ENCODE results near the gene OR6V1. TPM values are rescaled to one million over a fixed set of nuclear protein-coding genes. Genes with fewer than 3 reads are reported as not detected.
"Not testable (repeated sequence)": the region's sequence is repeated elsewhere in the genome, so short reads cannot be mapped to it uniquely, and the experiment has no call there.

The OR6V1 gene
- total RNA-seq, 1 donor: not detected

GRCh38 chr7:143096146-143096545 is 44.0 kb downstream of the OR6V1 start:
- no peak overlapping the region for H3K4me3 ChIP-seq (ENCODE audit: insufficient read depth, low read length)
- no peak overlapping the region for H3K27ac ChIP-seq (ENCODE audit: low read depth, low read length)
- H3K4me2 ChIP-seq (ENCODE audit: insufficient read depth, low read length): no peak overlapping the region
- TF ChIP-seq, protein P1, sequence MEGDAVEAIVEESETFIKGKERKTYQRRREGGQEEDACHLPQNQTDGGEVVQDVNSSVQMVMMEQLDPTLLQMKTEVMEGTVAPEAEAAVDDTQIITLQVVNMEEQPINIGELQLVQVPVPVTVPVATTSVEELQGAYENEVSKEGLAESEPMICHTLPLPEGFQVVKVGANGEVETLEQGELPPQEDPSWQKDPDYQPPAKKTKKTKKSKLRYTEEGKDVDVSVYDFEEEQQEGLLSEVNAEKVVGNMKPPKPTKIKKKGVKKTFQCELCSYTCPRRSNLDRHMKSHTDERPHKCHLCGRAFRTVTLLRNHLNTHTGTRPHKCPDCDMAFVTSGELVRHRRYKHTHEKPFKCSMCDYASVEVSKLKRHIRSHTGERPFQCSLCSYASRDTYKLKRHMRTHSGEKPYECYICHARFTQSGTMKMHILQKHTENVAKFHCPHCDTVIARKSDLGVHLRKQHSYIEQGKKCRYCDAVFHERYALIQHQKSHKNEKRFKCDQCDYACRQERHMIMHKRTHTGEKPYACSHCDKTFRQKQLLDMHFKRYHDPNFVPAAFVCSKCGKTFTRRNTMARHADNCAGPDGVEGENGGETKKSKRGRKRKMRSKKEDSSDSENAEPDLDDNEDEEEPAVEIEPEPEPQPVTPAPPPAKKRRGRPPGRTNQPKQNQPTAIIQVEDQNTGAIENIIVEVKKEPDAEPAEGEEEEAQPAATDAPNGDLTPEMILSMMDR (IDR thresholded peaks at IDR 0.05; ENCODE audit: extremely low read depth, low read depth, low read length): no peak
- H3K4me1 ChIP-seq (ENCODE audit: insufficient read depth, low read length): no peaks in the 10 kb centered on the region
- no peaks in the 10 kb centered on the region for H4K20me1 ChIP-seq (ENCODE audit: insufficient read depth, low read length)
- no peaks in the 10 kb centered on the region for H3K27me3 ChIP-seq (ENCODE audit: insufficient read depth, low read length)
- H3K9me3 ChIP-seq (ENCODE audit: low read depth, low read length): no peaks in the 10 kb centered on the region
- no peaks in the 10 kb centered on the region for H3K36me3 ChIP-seq (ENCODE audit: insufficient read depth, low read length)
- no peak for DNase-seq (ENCODE audit: insufficient read length, low spot score, missing footprints)
- no peak overlapping the region for H2AFZ ChIP-seq (ENCODE audit: low read length)
- no peaks in the 10 kb centered on the region for H3K79me2 ChIP-seq (ENCODE audit: insufficient read depth, low read length)

DNA sequence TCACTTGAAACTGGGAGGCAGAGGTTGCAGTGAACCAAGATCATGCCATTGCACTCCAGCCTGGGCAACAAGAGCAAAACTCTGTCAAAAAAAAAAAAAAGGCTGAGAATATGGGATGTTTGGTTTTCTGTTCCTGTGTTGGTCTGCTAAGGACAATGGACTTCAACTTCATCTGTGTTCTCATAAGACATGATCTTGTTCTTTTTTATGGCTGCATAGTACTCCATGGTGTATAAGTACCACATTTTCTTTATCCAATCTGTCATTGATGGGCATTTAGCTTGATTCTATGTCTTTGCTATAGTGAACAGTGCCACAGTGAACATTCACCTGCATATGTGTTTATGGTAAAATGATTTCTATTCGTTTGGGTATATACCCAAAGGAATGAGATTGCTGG is 47.4 kb downstream of the OR6V1 start:
- not testable (repeated sequence) for DNase-seq (ENCODE audit: insufficient read length, low spot score, missing footprints); H3K9me3 ChIP-seq (ENCODE audit: low read depth, low read length); H3K36me3 ChIP-seq (ENCODE audit: insufficient read depth, low read length)

More for the DNA sequence above, 47.4 kb downstream of the OR6V1 start:
- not testable (repeated sequence) for H3K27ac ChIP-seq (ENCODE audit: low read depth, low read length); H3K4me1 ChIP-seq (ENCODE audit: insufficient read depth, low read length); H3K79me2 ChIP-seq (ENCODE audit: insufficient read depth, low read length); H4K20me1 ChIP-seq (ENCODE audit: insufficient read depth, low read length); H3K4me2 ChIP-seq (ENCODE audit: insufficient read depth, low read length); H3K4me3 ChIP-seq (ENCODE audit: insufficient read depth, low read length); H2AFZ ChIP-seq (ENCODE audit: low read length); H3K27me3 ChIP-seq (ENCODE audit: insufficient read depth, low read length)

Other genes with a start within 250 kb of the OR6V1 start
- 2.4 and 4.0 TPM in 2 replicates for gene EPHB6, start 197.3 kb upstream of the OR6V1 start, total RNA-seq
- gene TRPV6, start 166.6 kb upstream of the OR6V1 start, total RNA-seq: not detected in 2 replicates
- gene TRPV5, start 118.6 kb upstream of the OR6V1 start, total RNA-seq: not detected in 2 replicates
- not detected in 2 replicates for gene LLCFC1, start 112.9 kb upstream of the OR6V1 start, total RNA-seq
- gene KEL, start 90.0 kb upstream of the OR6V1 start, total RNA-seq: not detected in 2 replicates
- gene OR9A2, start 25.2 kb upstream of the OR6V1 start, total RNA-seq: not detected in 2 replicates
- gene PIP, start 79.7 kb downstream of the OR6V1 start, total RNA-seq: not detected in 2 replicates
- not detected in 2 replicates for gene TAS2R39, start 131.1 kb downstream of the OR6V1 start, total RNA-seq
- gene TAS2R40, start 169.7 kb downstream of the OR6V1 start, total RNA-seq: not detected in 2 replicates
- gene GSTK1, start 211.1 kb downstream of the OR6V1 start, total RNA-seq: 91.3 and 99.9 TPM in 2 replicates
- not detected in 2 replicates for gene TMEM139, start 232.6 kb downstream of the OR6V1 start, total RNA-seq
- gene CASP2, start 236.0 kb downstream of the OR6V1 start, total RNA-seq: 7.6 and 10.9 TPM in 2 replicates